HG03575 (cell line): ENCODE measurements around the gene CFAP410.
A peak's percentile ranks its signal among the peaks of the same experiment; 100 is the strongest.

ENCODE experiments used
- ATAC-seq: cut with Tn5 transposase; IDR thresholded peaks from one replicate; pipeline ENCODE4 v1.9.1; 2021; ENCODE audit not compliant: unreplicated experiment, insufficient number of reproducible peaks, low FRiP score; ENCODE audit errors: extremely low read depth

The CFAP410 gene

DNA sequence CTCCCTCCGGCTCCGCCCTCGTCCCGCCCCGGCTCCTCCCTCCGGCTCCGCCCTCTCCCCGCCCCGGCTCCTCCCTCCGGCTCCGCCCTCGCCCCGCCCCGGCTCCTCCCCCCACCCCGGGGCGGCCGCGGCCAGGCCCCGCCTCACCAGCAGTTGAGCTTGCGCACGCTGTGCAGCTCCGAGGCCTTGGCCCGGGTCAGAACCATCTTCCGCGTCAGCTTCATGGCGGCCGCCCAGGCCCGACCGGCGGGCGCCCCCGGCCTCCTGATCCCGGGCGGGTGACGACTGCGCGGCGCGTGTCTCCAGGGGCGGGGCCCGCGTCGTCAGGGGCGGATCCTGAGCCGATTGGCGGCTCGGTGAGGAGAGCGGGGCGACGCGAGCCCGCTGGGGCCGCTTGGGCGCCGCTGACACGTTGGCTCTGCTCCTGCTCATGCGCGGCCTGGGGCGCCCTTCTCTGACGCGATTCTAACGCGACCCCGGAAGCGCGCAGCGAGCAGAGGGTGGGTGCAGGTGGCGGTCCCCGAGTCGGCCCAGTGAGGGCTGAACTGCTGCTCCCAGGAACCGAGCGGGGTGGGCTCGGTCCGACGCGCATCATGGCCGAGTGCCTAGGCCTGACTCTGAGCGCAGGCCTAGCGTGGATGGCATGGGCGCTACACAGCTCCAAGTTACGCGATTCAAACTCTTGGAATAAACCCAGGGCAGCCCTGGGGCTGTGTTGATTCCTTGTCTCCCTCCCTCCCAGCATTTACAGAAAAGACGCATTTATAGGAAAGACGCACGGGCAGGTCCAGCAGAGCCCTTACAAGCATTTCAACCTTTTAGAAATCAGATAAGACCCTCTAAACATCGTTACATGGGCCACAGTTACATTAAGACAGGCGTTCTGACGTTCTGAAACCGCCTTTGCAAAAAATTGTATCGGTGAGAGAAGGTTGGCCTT lies at the start of gene CFAP410:
TSS of gene CFAP410 (minus strand) at position 420 of the 940 bp plus-strand sequence. CDS start at position 224, 196 bp downstream.
- peak; percentile 34 for ATAC-seq

DNA sequence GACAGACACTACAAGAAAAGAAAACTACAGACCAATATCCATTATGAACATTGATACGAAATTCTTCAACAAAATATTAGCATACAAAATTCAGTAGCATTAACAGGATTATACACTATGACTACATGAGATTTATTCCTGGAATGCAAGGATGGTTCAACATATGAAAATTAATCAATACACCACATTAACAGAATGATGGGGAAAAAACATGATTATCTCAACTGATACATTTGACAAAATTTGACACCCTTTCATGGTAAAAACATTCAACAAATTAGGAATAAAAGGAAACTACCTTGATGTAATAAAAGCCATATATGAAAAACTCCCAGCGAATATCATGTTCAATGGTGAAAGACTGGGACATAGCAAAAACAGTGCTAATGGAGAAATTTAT lies 45.8 kb upstream of the CFAP410 start:
- ATAC-seq = no peak

DNA sequence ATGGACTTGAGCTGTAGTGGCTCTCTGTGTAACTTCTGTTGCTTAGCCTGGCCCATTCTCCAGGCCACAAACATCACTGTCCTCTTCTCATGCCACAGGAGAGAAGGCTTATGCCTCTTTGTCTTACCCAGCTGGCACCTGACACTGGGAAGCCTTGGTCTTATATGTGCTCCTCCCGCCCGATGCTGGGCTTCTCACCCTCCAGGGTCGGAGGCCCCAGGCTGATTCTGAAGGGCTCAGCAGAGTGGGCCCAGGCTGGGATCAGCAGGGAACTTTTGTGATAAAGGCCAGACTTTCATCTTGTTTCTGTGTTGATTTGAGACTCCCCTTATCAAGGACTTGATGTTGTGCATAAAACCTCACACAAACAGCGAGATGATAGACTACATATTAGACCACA lies 44.0 kb upstream of the CFAP410 start:
- ATAC-seq = no peak

DNA sequence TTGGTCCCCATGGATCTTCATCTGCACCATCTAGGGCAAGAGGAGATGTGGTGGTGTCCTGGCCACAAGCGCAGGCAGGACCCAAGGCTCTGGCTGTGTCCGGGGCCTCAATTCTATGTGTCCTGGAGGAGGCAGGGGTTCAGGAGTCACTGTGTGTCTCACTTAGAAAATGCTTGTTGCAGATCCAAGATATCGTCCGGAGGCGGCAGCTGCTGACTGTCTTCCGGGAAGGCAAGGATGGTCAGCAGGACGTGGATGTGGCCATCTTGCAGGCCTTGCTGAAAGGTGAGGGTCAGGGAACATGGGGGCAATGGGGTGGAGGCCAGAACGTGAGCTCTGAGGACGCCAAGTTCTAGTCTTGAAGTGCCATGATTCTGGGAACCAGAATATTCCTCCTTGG lies 43.3 kb upstream of the CFAP410 start:
- ATAC-seq = no peak

- ATAC-seq = no peak
These were observed 42.7 kb upstream of the CFAP410 start for GRCh38 chr21:44381874-44382273.

DNA sequence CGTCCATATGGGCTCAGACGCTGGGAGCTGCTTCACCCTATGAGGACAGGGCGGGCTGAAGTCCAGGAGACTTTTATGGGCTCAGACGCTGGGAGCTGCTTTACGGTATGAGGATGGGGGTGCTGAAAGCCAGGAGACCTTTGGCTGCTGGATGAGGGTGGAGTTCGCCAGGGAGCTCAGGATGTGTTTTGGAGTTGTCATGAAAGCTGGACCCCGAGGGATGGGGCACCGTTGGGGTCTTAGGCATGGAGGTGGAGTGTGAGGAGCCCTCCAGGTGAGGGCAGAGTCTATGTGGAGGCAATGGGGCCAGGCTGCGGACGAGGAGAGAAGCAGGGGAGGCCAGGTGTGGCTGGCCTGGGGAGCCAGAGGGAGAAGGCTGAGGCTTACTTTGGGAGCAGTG lies 41.7 kb upstream of the CFAP410 start:
- no peak for ATAC-seq

GRCh38 chr21:44379991-44380865 lies 41.0 kb upstream of the CFAP410 start:
- ATAC-seq = no peak

- ATAC-seq = no peak
These were observed 40.3 kb upstream of the CFAP410 start for GRCh38 chr21:44379515-44379848.

GRCh38 chr21:44378646-44379514 lies 39.7 kb upstream of the CFAP410 start:
- no peak for ATAC-seq

DNA sequence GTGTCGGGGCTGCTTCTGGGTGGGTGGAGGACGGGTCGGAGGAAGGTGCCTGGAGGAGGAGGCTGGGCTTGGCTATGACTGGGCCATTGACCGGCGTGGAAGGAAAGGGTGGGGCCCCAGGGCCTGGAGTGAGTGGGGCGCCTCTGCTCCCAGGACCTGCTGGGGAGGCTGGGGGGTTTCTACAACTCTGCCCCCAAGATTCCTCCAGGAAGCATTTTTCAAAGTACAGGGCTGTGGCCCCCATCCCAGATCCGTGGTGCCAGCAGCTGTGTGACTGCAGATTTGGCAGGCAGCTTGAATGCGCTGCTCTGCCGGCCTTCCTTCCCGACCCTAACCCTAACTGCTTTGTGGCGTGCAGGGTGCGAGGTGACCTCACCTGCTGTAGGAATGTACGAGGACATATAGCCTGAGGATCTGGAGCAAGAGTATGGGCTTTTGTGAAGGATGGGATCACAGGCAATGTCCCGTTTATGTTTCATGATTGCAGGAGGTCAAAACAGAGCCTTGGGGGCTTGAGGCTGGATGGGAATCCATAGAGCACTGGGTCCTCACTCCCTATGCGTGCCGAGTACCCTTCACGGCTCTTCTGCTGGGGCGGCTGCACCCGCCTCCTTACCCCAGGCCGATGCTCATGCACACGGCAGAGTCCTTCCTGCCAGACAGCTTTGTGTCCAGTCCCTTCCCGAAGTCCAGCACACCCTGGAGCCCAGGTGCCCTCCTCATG lies 38.9 kb upstream of the CFAP410 start:
- no peak for ATAC-seq

DNA sequence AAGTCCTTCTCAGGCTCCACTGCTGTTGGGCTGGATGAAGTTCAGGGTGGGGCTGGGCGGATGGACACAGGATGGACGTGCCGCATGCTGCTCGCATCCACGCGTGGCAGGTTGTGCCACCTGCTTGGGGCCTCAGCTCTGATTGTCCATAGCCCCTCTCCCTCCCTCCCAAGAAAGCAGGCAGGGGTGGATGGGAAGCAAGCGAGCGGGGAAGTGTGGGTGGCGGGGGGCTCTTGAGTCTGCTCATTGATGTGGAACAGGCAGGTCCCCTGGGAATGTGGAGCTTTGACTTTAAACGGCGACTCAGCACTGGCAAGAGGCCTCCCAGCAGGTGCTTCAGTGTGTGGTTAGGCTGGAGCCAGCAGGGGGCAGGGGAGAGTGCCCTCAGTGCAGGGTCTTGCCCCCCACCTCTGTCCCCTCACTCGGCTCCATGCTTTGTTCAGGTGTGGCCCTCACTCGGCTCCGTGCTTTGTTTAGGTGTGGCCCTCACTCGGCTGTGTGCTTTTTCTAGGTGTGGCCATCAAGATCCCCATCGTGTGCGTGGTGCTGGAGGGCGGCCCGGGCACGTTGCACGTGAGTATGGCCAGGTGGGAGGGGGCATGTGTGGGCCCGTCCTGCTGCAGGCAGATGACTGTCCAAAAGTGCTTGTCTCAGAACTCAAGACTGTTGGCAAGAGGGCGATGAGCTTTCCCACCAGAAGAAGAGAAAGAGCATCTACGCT lies 38.2 kb upstream of the CFAP410 start:
- ATAC-seq = no peak

DNA sequence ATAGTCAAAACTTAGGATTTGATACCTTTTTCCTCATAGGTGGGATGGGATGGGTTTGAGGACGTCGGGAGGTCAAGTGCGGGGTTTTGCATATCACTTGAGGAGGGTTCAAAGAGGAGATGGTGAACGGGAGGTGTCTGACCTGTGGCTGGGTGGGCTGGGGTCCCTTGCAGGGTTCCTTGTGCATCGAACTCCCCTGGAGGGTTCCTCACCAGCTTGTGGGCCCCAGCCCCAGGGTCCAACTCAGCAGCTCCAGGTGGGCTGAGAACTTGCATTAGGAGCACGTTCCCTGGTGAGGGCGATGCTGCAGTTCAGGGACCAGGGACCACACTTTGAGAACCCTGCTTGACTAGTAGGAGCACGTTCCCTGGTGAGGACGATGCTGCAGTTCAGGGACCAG lies 37.4 kb upstream of the CFAP410 start:
- no peak for ATAC-seq

- no peak for ATAC-seq
These were observed 36.6 kb upstream of the CFAP410 start for GRCh38 chr21:44375761-44376241.

GRCh38 chr21:44375281-44375651 lies 36.1 kb upstream of the CFAP410 start:
- no peak for ATAC-seq

- ATAC-seq = no peak
These were observed 35.6 kb upstream of the CFAP410 start for GRCh38 chr21:44374601-44375280.

DNA sequence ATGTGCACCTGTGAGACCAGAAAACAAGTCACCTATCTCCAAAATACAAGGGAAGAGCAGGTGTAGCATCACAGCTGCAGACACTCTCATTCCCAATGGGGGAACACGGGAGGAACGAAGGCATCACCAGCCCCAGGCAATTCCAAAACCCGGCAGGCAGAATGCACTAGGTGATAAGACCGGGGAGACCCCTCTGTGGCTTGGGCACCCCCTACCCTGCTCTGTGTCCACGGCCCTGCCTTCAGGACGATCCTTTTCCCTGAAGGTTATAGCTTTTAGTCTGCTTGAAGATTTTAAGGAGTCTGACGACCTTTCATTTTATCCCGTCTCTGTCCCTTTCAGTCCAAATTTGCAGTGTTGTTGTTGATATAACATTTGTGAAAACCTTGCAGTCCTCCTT lies 33.4 kb upstream of the CFAP410 start:
- ATAC-seq = no peak

- no peak for ATAC-seq
These were observed 32.4 kb upstream of the CFAP410 start for GRCh38 chr21:44371596-44371995.
